SU-DHL-6 (cell line): Measurements from ENCODE around the gene SKA2.

Experiments
- EZH2phosphoT487 ChIP-seq: fragments of 200-600 bp; sonication (generic), shearing (Covaris generic); conservative IDR thresholded peaks from 2 replicates; pipeline ENCODE4 v1.6.1; 2018; ENCODE audit warnings: mild to moderate bottlenecking, antibody characterized with exemption, low read length, moderate library complexity, mixed read lengths
- TF ChIP-seq, protein P1 (sequence below): fragments of 200-600 bp; sonication (generic); IDR thresholded peaks from one replicate; pipeline ENCODE4 v1.5.1; 2017; ENCODE audit warnings: antibody characterized with exemption, mild to moderate bottlenecking, low read length, moderate library complexity; ENCODE audit not compliant: insufficient read depth, poor library complexity, severe bottlenecking

DNA sequence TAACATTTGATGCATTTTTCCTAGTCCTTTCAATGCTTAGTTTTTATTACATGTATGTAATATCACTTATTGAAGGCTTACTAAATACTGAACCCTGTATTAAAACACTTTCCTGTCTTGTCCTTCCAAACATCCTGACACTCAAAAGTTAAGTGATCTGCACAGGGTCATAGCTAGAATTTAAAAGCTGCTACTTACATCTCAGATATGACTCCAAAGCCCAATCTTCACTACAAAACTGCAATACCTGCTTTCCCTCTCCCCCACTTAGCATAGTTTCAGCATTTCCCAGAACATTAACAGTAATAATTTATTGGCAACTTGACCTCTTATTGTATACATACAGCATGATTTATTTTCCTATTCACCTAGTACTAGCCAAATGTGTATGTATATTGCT lies 44.0 kb downstream of the SKA2 start:
- TF ChIP-seq, protein P1, sequence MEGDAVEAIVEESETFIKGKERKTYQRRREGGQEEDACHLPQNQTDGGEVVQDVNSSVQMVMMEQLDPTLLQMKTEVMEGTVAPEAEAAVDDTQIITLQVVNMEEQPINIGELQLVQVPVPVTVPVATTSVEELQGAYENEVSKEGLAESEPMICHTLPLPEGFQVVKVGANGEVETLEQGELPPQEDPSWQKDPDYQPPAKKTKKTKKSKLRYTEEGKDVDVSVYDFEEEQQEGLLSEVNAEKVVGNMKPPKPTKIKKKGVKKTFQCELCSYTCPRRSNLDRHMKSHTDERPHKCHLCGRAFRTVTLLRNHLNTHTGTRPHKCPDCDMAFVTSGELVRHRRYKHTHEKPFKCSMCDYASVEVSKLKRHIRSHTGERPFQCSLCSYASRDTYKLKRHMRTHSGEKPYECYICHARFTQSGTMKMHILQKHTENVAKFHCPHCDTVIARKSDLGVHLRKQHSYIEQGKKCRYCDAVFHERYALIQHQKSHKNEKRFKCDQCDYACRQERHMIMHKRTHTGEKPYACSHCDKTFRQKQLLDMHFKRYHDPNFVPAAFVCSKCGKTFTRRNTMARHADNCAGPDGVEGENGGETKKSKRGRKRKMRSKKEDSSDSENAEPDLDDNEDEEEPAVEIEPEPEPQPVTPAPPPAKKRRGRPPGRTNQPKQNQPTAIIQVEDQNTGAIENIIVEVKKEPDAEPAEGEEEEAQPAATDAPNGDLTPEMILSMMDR: no peak
- no peak for TF ChIP-seq EZH2phosphoT487
